HG03378 (cell line): Measurements from ENCODE around the gene CX3CR1.
A peak's percentile ranks its signal among the peaks of the same experiment; 100 is the strongest.
"Not testable (repeated sequence)": the region's sequence is repeated elsewhere in the genome, so short reads cannot be mapped to it uniquely, and the experiment has no call there.

Experiments used
- ATAC-seq: cut with Tn5 transposase; IDR thresholded peaks from one replicate; pipeline ENCODE4 v1.9.1; 2021; ENCODE audit warnings: mild to moderate bottlenecking, moderate library complexity; ENCODE audit not compliant: unreplicated experiment

Gene CX3CR1

DNA sequence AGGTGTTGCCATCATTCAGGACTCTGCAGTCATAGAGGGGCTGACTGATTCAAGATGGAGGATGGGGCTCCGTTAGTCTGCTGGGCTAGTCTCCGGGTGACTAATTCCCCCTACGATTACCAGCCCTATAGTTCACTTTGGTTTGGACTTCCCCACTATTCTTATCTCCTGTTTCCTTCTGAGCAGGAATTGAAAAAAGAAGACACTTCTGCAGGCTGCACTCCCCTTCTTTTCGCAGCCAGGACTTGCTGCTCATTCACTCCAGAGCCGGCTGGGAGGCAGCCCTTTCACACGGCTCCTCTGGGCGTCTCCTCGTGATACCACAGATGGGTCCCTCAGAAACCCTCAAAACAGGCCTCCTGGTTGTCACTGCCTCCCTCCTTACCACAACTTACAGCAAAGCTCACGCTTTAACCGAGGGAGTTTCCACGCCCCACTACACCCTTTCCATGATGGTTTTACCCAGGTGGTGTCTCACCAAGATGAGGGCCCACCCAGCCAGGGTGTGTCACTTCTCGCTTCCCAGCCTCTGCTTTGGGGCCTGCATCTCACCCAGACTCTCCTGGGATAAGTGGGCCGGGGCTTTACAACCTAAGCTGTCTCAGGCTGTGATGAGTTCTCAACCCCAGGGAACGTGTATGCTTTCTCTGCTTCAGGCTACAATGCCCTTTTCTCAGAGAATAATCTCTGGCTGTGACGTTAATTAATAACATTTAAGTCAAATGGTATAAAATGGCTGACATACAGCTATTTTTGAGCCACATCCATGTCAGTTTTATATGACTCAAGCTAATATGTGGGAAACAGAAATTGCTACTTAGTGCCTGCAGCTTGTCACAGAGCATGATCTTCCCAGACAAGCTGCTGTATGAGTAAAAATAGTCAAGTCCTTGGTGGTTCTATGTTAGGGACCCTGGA is 11.9 kb downstream of the CX3CR1 start:
- ATAC-seq: no peak

DNA sequence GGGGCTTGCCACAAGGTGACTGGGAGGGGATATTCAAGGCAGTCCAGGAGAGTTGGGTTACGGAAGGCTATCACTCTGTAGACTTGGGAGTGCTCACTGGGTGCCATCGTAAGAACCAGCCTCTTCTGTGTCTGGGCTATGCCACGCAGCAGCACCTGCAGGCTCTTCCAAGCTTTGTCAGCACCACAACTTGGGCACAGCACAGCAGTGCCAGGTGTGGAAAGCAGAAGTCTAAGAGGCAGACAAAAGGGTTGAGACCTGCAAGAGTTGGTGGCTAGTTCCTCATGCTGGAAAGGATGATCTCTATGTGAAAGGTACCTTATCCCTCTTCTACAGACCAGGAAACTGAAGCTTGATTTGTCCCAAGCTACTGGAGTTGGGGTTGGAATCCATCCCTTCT is 15.8 kb downstream of the CX3CR1 start:
- no peak for ATAC-seq

DNA sequence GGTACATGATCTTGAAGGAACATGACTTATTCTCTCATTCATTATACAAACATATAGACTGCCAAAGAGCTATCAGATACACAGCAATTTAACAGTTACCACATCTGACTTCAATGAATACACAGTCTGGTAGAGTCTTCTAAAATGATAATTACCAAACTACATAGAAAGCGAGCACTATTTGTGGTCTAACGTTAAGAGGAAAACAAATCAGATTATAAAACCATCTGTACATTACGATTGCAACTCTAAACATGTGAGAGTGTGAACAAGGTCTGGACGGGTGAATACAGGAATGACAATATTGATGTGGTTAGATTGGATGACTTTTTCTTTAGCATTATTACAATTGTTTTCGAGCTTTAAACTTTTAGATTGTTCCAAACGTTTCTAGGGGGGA is 16.3 kb downstream of the CX3CR1 start:
- no peak for ATAC-seq

DNA sequence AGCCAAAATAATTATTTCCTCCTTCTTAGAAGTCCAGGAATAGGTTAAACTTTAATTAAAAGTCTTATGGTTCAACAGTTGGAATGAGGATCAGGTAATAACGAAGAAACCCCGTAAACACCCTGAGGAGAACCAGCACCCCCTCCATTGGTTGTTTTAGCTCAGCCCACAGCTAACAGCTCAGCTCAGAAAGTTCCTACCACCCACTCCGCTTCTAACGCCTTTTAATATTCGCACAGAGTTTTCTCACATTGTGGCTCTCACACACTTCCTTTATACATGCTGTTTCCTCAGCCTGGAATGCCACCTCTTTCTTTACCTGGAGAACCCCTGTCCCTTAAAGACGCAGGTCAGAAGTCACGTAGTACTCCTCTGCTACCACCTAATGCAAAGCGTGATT is 17.0 kb downstream of the CX3CR1 start:
- ATAC-seq: no peak

DNA sequence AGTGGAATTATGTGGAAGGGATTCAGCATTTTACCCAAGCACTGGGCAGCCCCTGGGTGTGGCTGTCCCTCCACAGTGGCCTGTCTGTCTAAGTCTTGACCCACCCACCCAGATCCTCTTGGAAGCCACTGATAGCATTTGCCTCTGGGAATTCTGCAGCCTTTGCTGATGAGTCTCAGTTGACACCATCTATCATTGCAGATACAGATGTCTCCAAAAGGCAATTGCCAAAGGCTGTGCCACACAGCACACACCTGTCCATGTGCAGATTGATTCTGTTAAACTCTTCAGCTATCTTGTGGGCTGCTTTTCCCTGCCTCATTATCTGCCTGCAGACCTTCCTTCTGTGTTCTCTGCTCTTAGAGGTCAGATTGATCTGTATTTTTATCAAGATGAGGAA is 18.1 kb downstream of the CX3CR1 start:
- ATAC-seq: no peak

DNA sequence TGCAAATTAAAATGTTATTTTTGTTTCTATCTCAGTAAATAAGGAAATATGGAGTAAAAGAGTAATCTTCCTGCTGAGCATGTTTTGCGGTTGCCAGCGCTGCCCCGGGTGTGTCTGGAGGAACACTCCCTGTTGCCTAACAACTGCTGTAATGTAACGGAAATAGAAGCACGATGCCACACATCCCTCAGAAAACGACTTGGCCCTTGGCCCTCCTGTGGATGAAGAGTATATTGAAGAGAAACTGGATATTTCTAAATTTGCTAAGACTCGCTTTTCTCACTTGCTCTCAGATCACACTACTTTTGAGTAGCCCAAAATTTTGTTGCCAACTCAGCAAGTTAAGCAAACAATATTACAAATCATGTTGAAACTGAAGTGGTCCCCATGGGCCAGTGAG is 18.9 kb downstream of the CX3CR1 start:
- no peak for ATAC-seq

DNA sequence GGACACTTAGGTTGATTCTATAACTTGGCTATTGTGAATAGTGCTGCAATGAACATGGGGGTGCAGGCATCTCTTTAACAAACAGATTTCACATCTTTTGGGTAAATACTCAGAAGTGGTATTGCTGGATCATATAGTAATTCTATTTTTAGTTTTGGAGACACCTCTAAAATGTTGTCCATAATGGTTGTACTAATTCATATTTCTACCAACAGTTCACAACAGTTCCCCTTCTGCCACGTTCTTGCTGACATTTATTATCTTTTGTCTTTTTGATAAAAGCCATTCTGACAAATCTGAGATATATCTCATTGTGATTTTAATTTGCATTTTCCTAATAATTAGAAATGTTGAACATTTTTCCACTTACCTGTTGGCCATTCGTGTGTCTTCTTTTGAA is 19.5 kb downstream of the CX3CR1 start:
- ATAC-seq: no peak

DNA sequence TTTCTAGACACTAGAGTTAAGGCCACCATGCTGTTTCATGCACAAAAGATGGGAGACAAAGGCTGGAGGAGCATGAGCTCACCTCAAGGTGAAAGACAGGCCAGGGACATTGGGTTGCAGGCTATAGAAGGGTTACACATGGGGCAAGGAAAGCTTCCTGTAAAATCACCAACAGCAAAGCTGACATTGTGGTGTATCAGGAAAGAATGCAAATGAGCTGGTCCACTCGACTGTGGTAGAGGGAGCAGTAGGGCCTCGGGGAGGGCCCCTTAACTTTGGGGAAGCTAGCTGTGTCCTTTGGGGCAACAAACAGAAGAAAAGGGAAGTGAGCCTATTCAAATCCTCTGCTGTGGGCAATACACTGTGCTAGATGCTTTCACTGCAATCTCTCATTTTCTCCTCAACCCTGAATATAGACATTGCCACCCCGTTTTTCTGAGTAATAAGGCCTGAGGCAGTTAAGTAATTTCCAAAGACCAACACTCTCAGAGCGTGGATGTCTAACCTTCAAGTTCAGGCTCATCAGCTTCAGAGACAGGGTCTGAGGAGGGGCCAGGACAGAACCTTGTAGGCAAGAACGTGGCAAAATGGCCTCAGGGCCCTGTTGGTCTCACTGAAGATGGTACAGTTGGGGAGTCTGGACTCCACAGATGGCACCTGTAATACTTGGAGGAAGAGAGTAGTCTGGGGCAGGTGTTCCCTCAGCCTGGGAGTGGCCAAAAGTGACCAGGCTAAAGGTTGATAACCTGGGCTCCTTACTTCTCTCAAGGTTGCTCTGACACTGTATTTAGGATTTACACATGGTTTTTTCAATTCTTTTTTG is 24.1 kb downstream of the CX3CR1 start:
- ATAC-seq: peak; percentile 99

DNA sequence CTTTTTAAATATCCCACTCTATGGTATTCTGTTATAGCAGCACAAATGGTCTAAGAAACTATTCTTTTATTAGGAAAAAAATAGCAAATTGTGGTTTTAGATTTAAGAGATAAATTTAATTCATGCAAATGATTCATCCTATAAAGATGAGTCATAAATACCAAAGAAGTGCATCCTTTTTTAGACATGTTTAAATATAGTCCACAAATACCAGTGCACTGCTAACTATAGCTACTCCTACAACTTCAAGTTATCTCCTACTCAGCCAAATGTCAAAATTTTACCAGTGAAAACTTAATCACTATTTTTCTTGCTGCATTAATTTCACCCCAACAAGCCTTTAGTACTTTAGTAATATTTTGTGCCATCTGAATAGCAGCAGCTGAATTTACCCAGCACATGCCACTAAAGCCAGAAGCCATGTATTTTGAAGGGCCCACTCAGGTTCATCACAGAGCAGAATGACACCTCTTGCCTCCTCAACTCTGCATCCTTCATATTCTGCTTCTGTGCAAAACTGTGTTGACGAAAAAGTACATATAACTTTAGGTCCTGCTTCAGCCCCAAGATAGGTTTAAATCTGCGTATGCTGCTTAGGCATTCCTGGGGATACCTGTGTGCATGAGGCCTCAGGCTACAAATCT is 24.9 kb downstream of the CX3CR1 start:
- ATAC-seq: no peak

DNA sequence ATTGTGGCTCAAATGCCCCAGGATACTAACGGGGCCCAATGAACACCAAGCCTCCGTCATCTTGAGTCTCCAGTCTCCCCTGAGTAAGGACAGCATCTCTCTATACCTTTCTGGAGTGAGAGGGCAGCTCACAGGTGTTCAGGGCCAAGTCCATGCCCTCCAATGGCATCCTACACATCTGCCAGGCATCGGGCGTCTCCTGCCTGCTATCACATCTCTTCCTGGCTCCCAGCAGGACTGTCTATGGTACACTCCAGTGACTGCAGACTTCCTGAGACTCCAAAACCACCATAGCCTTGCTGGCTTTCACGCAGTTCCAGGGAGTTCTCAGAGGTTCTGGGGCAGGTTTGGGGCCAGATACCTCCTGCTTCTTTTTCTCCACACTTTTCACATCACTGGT is 28.3 kb downstream of the CX3CR1 start:
- no peak for ATAC-seq

DNA sequence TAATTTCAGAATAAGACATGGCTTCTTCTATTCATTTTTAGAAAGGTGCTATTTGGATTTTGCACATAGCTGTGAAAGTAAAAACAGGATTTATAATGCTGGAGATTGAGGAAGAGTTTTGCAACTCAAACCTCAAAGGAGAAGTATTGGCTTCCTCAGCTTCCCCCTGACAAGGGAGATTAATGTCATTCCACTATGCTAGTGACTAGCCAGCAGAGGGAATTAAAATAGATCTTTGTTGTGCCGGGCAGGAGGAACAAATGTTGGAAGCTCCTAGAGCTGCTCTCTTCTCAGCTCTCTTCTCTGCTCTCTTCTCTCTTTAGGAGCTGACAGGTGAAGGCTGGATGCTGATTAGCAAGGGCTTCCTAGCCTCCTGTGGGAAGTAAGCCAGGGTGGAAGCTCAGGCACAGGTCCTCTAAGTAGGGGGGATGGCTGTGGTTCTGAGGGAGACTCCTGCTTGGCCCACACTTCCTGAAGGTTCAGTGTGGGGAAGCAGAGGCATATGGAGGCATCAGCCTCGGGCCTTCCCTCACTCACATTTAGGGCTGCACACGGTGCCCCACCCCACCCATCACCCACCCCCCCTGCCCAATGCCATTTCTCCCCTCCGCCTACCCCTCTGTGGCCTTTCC is 29.6 kb downstream of the CX3CR1 start:
- no peak for ATAC-seq

DNA sequence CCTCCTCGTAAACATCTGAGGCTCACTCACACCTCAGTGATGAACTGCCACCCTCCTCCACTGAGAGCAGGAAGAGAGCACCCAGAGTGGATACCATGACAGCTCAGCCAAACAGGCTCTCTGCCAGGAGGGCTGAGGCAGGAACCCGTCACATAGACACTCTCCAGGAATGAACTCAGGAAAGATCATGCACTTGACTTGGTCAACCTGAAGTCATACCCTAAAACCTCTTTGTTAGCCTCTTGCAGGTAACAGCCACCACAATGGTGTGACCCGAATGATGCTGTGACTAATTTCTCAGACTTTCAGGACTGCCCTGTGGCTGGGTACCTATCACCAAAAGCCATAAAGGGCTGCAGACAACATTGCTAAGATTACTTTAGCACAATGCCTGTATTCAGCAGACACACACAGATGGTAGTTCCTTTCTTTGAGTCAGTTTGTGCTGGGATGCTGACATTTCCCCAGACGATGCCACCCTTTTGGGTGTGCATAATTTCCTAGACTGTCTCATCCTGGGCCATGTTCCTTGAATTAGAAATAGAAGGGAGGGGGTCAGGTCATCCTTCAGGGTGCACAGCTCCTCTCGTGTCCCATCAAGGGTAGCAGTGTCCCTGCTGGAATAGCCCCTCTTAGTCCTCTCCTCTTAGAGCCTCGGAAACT is 30.3 kb downstream of the CX3CR1 start:
- peak; percentile 43 for ATAC-seq

DNA sequence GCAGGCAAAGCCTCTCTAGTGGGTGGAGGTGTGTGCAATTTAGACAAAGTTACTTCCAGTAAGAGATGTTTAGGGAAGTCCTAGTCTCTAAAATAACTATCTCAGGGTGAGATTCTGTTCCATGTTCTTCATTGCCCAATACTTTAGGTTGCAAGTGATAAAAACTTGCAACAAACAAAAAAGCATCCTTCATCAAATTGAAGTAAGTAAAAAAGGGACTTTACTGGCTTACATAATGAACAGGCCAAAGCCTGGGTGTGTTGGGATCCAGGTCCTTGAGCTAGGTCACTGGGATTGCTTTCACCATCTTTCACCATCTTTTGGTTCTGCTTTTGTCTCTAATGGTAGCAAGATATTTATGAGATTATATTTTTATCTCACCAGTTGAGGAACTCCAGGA is 38.3 kb downstream of the CX3CR1 start:
- ATAC-seq: no peak

DNA sequence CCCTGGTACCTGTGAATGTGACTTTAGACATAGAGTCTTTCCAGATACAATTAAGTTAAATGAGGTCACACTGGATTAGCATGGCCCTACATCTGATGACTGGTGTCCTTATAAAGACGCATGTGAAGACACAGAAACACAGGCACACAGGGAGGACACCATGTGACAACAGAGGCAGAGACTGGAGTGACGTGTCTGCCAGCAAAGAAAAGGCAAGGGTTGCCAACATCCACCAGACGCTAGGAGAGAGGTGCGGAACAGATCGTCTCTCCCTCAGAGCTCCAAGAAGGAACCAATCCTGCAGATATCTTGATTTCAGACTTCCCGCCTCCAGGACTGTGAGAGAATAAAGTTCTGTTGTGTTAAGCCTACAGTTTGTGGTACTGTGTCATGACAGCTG is 42.8 kb downstream of the CX3CR1 start:
- ATAC-seq: no peak

DNA sequence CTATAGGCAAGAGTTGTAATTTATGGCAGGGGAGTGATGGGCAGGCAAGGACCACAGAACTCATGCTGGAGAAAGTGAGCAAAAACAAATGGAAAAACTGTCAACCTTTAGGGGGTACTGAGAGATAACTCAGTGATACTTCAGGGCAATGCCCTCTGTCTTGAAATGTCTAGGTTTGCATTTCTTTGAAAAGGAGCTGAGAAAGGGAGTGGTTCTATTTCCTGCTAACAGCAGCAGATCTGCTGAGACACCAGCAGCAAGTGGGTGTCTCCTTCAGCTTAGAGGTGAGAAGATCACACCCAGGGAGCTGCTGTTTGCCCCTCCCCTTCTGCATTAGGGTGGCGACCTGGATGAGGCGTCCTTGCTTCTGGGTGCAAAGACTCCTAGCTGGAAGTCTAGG is 45.2 kb downstream of the CX3CR1 start:
- no peak for ATAC-seq

DNA sequence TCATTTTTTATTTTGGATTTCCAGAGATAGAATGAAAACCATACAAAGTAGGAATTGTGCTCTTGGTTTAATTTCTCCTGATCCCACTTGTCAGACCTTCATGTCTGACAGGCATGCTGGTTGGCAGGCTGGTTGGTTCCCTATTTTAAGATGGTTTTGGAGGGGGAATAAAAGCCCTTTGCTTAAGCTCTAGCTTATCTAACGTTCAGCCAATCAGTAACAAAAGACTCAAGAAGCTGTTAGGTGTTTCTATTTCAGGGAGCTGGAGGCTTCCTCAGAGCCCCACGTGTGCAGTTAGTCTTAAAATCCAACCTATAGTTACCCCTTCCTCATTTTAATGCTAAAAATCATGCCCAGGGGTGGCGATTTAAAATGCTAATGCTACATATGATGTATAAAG is 47.0 kb downstream of the CX3CR1 start:
- ATAC-seq: no peak

DNA sequence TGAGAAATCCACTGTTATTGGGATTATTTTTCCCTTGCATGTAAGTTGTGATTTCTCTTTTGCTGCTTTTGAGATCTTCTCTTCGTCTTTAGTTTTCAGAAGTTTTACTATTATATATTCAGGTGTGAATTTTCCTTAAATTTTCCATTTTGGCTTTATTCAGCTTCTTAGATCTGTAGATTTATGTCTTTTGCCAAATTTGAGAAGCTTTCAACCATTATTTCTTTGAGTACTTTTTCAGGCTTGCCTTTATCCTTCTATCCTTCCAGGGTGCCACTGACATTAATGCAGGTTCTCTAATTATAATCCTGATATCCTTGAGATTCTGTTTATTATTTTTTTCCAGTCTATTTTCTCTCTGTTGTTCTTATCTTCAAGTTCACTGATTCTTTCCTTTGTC is 49.4 kb downstream of the CX3CR1 start:
- no peak for ATAC-seq

DNA sequence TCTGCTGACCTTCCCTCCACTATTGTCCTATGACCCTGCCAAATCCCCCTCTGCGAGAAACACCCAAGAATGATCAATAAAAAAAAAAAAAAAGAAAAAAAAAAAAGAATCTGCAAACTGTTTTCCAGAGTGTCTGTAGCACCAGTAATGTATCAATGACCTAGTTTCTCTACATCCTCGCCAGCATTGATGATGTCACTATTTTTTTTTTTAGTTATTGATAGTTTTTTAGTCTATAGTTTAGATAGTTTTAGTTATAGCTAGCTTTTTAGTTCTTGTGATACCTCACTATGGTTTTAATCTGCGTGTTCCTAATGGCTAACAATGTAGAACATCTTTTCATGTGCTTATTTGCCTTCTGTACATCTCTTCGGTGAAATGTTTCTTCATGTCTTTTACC is 51.3 kb downstream of the CX3CR1 start:
- no peak for ATAC-seq

DNA sequence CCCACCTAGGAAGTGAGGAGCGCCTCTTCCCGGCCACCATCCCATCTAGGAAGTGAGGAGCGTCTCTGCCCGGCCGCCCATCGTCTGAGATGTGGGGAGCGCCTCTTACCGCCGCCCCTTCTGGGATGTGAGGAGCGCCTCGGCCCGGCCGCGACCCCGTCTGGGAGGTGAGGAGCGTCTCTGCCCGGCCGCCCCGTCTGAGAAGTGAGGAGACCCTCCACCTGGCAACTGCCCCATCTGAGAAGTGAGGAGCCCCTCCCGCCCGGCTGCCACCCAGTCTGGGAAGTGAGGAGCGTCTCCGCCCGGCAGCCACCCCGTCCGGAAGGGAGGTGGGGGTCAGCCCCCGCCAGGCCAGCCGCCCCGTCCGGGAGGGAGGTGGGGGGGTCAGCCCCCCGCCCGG is 52.2 kb downstream of the CX3CR1 start:
- not testable (repeated sequence) for ATAC-seq

DNA sequence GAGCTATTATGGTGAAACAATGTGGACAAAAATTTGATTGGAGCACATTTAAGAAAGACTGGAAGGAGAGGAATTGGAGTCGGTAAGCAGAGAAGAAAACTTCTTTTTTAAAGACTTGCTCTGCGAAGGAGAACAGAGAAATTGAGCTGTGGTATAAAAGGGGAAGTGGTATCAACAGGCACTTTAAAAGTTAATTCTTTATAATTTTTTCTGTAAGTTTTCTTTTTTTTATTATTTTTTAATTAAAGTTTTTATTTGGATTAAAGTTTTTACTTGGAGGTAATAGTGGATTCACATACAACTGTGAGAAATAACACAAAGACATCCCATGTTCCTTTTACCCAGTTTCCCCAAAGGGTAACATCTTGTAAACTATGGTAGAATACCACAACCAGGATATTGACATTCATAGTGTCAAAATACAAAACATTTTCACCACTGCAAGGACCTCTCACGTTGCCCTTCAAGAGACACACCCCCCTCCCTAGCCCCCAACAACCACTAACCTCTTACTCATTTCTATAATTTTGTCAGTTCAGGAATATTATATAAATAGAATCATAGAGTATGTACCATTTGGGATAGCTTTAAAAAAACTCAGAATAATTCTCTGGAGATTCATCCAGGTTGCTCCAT is 53.6 kb downstream of the CX3CR1 start:
- no peak for ATAC-seq
